ENCODE measurements around the gene PRSS27.
"Not testable (repeated sequence)": the region's sequence is repeated elsewhere in the genome, so short reads cannot be mapped to it uniquely, and the experiment has no call there.

DNA sequence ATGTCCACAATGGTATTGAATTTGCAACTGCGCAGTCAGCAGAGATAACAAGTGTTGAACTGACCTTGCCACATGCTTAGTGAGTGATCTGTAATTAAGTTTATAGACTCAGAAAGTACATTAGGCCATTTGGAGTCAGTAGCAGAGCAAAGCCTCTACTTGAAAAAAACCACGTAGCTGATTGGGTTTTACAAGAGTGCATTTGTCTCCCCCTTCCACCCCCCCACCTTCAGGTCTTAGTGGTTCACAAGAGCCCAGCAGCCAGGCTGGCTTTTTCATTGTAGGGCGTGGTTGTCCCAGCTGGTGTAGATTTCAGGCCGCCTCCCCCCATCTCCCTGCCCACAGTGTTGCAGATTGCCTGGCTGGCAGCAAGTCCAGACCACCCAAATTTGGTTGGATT, 40.1 kb downstream of the PRSS27 start:
- TF ChIP-seq, protein P1, sequence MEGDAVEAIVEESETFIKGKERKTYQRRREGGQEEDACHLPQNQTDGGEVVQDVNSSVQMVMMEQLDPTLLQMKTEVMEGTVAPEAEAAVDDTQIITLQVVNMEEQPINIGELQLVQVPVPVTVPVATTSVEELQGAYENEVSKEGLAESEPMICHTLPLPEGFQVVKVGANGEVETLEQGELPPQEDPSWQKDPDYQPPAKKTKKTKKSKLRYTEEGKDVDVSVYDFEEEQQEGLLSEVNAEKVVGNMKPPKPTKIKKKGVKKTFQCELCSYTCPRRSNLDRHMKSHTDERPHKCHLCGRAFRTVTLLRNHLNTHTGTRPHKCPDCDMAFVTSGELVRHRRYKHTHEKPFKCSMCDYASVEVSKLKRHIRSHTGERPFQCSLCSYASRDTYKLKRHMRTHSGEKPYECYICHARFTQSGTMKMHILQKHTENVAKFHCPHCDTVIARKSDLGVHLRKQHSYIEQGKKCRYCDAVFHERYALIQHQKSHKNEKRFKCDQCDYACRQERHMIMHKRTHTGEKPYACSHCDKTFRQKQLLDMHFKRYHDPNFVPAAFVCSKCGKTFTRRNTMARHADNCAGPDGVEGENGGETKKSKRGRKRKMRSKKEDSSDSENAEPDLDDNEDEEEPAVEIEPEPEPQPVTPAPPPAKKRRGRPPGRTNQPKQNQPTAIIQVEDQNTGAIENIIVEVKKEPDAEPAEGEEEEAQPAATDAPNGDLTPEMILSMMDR (IDR thresholded peaks at IDR 0.05): not testable (repeated sequence)
- TF ChIP-seq POLR2A (IDR thresholded peaks at IDR 0.05): not testable (repeated sequence)
